ENCODE data around the gene CDC20.
A peak's percentile ranks its signal among the peaks of the same experiment; 100 is the strongest.
"Not testable (repeated sequence)": the region's sequence is repeated elsewhere in the genome, so short reads cannot be mapped to it uniquely, and the experiment has no call there.

CDC20 gene

DNA sequence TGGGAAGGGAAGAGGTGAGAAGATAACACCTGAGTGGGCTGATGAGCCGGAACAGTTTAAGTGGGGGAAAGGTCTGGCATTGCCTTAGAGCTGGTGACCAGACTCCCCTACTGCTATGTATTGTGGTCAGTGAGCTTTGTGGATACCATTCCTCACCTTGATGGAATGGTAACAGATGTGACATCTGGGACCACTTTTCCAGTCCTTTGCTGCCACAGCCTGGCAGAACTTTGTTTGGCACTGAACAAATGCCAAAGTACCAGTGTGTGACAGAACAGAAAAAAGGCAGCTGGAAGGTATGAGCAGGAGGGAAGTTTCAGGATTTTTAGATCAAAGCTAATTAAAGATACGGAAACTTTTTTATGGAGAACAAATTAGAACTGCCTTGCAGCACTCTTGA, 24.7 kb downstream of the CDC20 start:
- no peak for DNase-seq (ENCODE audit: low spot score)

GRCh38 chr1:43386676-43387075, 27.9 kb downstream of the CDC20 start:
- DNase-seq (ENCODE audit: low spot score) = no peak

DNA sequence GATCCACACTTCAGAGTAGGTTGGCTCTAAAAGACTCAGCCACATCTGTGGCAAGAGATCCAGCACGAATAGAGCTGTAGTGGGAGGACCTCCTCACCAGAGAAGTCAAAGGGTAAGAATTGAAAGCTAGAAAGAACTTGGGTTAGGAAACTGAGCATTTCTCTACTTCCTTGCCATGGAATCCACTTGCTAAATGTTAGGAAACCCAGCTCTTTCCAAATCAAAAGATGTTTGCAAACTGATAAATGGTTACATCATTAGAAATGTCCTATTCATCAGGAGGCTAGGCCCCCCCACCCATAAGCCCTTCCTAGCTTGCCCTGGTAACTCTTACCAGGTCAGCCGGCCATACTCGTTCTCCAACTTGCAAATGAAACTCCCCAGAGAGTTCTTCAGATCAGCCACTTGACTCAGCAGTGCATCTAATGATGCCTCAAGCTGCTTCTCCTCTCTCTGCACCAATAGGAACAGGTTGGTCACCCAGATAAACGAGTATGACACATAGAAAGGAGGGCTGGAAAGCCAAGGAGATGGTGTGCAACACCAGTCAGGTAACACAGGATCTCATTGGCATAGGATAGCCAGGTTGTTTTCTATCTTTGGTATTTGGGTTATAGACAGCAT, 29.3 kb downstream of the CDC20 start:
- DNase-seq (ENCODE audit: low spot score) = no peak

DNA sequence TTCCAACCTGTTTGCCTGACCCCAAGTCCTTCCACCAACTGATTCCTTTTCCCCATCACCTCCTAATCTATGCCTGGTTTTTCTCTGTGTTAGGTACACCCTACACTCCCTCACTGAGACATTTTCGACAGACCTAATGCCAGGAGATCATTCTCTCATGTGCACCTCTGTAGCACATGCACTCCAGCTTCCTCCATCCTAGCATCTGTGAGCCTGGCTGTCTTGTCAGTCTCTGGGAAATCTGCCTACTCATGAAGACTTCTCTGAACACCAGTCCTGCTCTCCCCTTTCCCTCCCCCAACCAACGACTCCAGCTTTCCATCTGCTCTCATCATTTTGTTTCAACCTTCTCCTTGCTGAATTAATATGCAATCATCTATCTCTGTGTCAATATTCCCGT, 29.8 kb downstream of the CDC20 start:
- DNase-seq (ENCODE audit: low spot score) = no peak

- peak; percentile 92 for DNase-seq (ENCODE audit: low spot score)
Observed at GRCh38 chr1:43389326-43390313, 30.8 kb downstream of the CDC20 start, which contains the start of the genes MED8 and SZT2. MED8 (minus strand) TSS chr1:43389800; CDS start chr1:43389764, 36 bp downstream. SZT2 (plus strand) TSS chr1:43389899; CDS start chr1:43389969, 70 bp downstream.

DNA sequence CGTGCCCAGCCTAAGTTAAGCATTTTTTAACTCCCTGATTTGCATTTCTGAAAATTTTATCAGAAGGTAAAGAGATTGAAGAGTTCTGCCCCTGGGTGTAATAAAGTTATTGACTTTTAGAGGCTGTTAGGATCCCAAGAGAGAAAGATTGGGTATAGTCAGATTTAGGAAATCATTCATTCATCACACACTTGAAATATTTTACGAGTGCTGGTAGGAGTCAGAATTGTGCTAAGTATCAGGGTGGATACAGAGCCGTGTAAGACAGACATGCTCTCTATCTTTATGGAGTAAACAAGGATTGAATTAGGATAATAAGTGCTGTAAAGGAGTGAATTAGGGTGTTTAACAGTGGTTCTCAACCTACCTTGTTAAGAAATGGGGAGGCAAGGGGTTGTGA, 33.9 kb downstream of the CDC20 start:
- DNase-seq (ENCODE audit: low spot score) = no peak

DNA sequence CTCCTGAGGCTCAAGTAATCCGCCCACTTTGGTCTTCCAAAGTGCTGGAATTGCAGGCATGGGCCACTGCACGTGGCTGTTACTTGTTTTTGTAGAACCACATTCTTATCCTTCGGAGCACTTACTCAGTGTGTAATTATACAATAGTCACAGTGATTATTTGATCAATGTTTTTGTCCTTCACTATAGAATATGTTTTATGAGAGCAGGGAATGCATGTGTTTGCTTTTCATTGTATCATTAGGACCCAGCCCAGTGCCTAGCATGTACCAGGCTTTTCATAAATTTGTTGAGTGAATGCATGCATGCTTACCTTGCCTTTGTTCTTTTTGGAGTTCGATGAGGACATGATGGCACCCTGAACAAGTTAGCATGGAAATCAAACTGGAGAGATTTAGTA, 36.7 kb downstream of the CDC20 start:
- no peak for DNase-seq (ENCODE audit: low spot score)

GRCh38 chr1:43396059-43396458, 37.3 kb downstream of the CDC20 start:
- DNase-seq (ENCODE audit: low spot score) = no peak

- no peak for DNase-seq (ENCODE audit: low spot score)
Observed at GRCh38 chr1:43398227-43398626, 39.4 kb downstream of the CDC20 start.

GRCh38 chr1:43400441-43400840, 41.7 kb downstream of the CDC20 start:
- DNase-seq (ENCODE audit: low spot score) = not testable (repeated sequence)

GRCh38 chr1:43402089-43402865, 43.5 kb downstream of the CDC20 start:
- DNase-seq (ENCODE audit: low spot score) = no peak

DNA sequence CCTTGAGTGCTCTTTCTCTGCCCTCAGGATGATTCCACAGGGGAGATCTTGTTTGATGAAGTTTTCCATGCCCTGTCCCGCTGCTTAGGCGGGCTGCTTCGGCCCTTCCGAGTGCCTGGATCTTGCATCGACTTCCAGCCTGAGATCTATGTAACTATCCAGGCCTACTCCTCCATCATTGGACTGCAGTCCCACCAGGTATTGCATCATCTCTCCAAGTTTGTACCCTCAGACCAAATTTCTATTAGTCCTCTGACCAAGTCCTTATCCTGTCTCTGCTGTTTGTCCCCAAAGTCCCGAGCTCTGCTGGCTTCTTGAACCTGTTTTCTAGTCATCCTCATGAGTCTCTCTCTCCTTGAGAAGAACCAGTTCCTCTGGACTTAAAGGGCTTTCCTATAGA, 45.6 kb downstream of the CDC20 start:
- no peak for DNase-seq (ENCODE audit: low spot score)

GRCh38 chr1:43405219-43405875, 46.6 kb downstream of the CDC20 start:
- DNase-seq (ENCODE audit: low spot score) = no peak

DNA sequence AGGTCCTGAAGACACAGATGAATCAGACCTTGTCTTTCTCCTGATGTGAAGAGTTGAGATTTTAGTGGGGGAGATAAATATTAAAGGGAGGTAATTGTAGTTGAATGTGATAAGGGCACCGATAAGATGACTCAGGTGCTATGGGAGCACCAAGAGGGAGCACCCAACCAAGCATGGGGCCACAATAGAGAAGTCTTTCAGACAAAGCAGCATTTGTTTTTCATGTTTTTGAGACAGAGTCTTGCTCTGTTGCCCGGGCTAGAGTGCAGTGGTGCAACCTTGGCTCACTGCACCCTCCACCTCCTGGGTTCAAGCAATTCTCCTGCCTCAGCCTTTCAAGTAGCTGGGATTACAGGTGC, 47.1 kb downstream of the CDC20 start:
- no peak for DNase-seq (ENCODE audit: low spot score)

DNA sequence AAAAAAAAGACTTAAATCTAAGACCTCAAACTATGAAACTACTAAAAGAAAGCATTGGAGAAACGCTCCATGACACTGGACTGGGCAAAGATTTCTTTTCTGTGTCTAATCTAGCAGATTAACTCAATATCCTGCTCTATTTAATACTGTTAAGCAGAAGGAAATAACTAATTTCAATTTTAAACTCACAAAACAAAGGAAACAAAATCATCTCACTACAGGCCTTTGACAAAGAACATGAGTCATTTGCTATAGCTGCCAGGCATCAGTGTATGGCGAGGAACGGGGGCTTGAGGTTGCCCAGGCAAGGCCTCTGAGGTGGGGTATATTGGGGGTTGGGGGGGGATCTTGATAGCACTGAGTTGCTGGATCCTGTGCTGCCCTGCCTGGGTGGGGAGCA, 51.8 kb downstream of the CDC20 start:
- DNase-seq (ENCODE audit: low spot score) = no peak
